Activated CD8-positive, alpha-beta memory T cell treated with anti-CD3 and anti-CD28 coated beads for 36 hours (primary cell): Measurements from ENCODE around the gene PECR. TPM values are rescaled to one million over a fixed set of nuclear protein-coding genes. Genes with fewer than 3 reads are reported as not detected.

Experiments
- CTCF ChIA-PET: fragments of 350-600 bp; sonication (Branson Sonifier 250); formaldehyde crosslinking; loops from one replicate; lab custom pipeline; 2021; ENCODE audit warnings: antibody characterized with exemption; lab: Charles Lee
- POLR2A ChIA-PET: fragments of 350-600 bp; sonication (Branson Sonifier 250); formaldehyde crosslinking; loops from one replicate; lab custom pipeline; 2021; ENCODE audit warnings: antibody characterized with exemption; lab: Charles Lee
- total RNA-seq, 2 experiments: library from RNA; stranded (reverse); gene quantifications; one replicate each; pipeline ENCODE4 v1.2.3, GENCODE V29; 2021

The PECR gene
- total RNA-seq, 2 experiments from 2014 or later, result 15.3 to 15.5 TPM

- CTCF ChIA-PET, result interaction anchor here (0.7 to 2.9 kb wide), 10 partner anchors 11 to 295 kb away, joined by 3 to 11 read pairs (median 3); no protein-coding TSS in a partner anchor
- POLR2A ChIA-PET, result interaction anchor here (1.2 kb wide), 1 partner anchor 28 kb away, joined by 3 read pairs; the partner anchor contains the start of genes PECR and TMEM169
Observed at GRCh38 chr2:216108967-216109921, 27.6 kb upstream of the PECR start, which contains the start of gene XRCC5. TSS of gene XRCC5 (plus strand) at chr2:216109348. CDS start at chr2:216109437, 89 bp downstream.

- POLR2A ChIA-PET, result interaction anchor here (1.2 kb wide), 1 partner anchor 27 kb away, joined by 3 read pairs; the partner anchor contains the start of genes PECR and TMEM169
Observed at GRCh38 chr2:216108310-216108966, 26.8 kb upstream of the PECR start.

GRCh38 chr2:216107760-216108159 is 26.2 kb upstream of the PECR start:
- ChIA-PET POLR2A (interaction anchor here (1.0 to 1.2 kb wide), 2 partner anchors 10 to 26 kb away, joined by 3 read pairs; partner anchors contain the start of genes PECR and TMEM169), CTCF (interaction anchor here (1.2 to 1.4 kb wide), 2 partner anchors 15 to 18 kb away, joined by 3 read pairs; no protein-coding TSS in a partner anchor)

More at GRCh38 chr2:216108310-216108966, 26.8 kb upstream of the PECR start:
- CTCF ChIA-PET, result interaction anchor here (0.9 to 2.9 kb wide), 7 partner anchors 11 to 296 kb away, joined by 3 to 11 read pairs (median 3); no protein-coding TSS in a partner anchor

GRCh38 chr2:216107320-216107719 is 25.7 kb upstream of the PECR start:
- ChIA-PET POLR2A (interaction anchor here (0.7 to 1.0 kb wide), 2 partner anchors 10 to 285 kb away, joined by 3 to 7 read pairs; no protein-coding TSS in a partner anchor), CTCF (interaction anchor here (1.2 kb wide), 1 partner anchor 18 kb away, joined by 3 read pairs; no protein-coding TSS in a partner anchor)

- POLR2A ChIA-PET, result no interaction called here
- CTCF ChIA-PET, result interaction anchor here (1.0 kb wide), 1 partner anchor 29 kb away, joined by 3 read pairs; no protein-coding TSS in a partner anchor
Observed at GRCh38 chr2:216104691-216105090, 23.1 kb upstream of the PECR start.

- CTCF ChIA-PET, result no interaction called here
- POLR2A ChIA-PET, result no interaction called here
Observed at GRCh38 chr2:216103213-216103612, 21.6 kb upstream of the PECR start.

GRCh38 chr2:216101109-216101508 is 19.5 kb upstream of the PECR start:
- POLR2A ChIA-PET, result no interaction called here
- CTCF ChIA-PET, result no interaction called here

- POLR2A ChIA-PET, result no interaction called here
- CTCF ChIA-PET, result no interaction called here
Observed at GRCh38 chr2:216098421-216099334, 17.1 kb upstream of the PECR start.

GRCh38 chr2:216094701-216095100 is 13.1 kb upstream of the PECR start:
- CTCF ChIA-PET, result no interaction called here
- POLR2A ChIA-PET, result no interaction called here

GRCh38 chr2:216092646-216093045 is 11.0 kb upstream of the PECR start:
- ChIA-PET CTCF (interaction anchor here (1.0 to 1.4 kb wide), 2 partner anchors 16 to 69 kb away, joined by 3 read pairs; partner anchors contain the start of gene XRCC5), POLR2A (no interaction called here)

- ChIA-PET CTCF (interaction anchor here (1.1 to 1.2 kb wide), 2 partner anchors 17 to 22 kb away, joined by 3 read pairs; no protein-coding TSS in a partner anchor), POLR2A (no interaction called here)
Observed at GRCh38 chr2:216090369-216090786, 8.8 kb upstream of the PECR start.

GRCh38 chr2:216086207-216086893 is 4.7 kb upstream of the PECR start:
- ChIA-PET CTCF (no interaction called here), POLR2A (no interaction called here)

- ChIA-PET POLR2A (interaction anchor here (0.6 kb wide), 1 partner anchor 72 kb away, joined by 3 read pairs; no protein-coding TSS in a partner anchor), CTCF (interaction anchor here (1.6 kb wide), 2 partner anchors 11 to 26 kb away, joined by 3 to 8 read pairs; no protein-coding TSS in a partner anchor)
Observed at GRCh38 chr2:216084547-216084946, 2.9 kb upstream of the PECR start.

GRCh38 chr2:216083464-216084281 is 2.1 kb upstream of the PECR start:
- CTCF ChIA-PET, result interaction anchor here (0.6 to 1.6 kb wide), 5 partner anchors 10 to 58 kb away, joined by 3 to 8 read pairs (median 3); no protein-coding TSS in a partner anchor
- POLR2A ChIA-PET, result interaction anchor here (0.6 kb wide), 1 partner anchor 17 kb away, joined by 3 read pairs; no protein-coding TSS in a partner anchor

- ChIA-PET POLR2A (no interaction called here), CTCF (interaction anchor here (1.6 kb wide), 1 partner anchor 24 kb away, joined by 8 read pairs; no protein-coding TSS in a partner anchor)
Observed at GRCh38 chr2:216082805-216083204, 1.2 kb upstream of the PECR start.

GRCh38 chr2:216082117-216082711 is 605 bp upstream of the PECR start:
- CTCF ChIA-PET, result interaction anchor here (1.1 to 1.4 kb wide), 3 partner anchors 23 to 59 kb away, joined by 3 to 6 read pairs (median 5); no protein-coding TSS in a partner anchor
- POLR2A ChIA-PET, result interaction anchor here (0.6 kb wide), 2 partner anchors 31 to 133 kb away, joined by 3 to 7 read pairs; no protein-coding TSS in a partner anchor
